IPS DF 4.7 (cell line): Measurements from ENCODE around the gene IFNLR1.

Experiments
- DNase-seq: peaks from one replicate; pipeline ENCODE4 v3.0.0-alpha.2; 2013; ENCODE audit warnings: low spot score; ENCODE audit errors: extremely low read depth

The IFNLR1 gene

GRCh38 chr1:24105368-24106160 is 81.5 kb downstream of the IFNLR1 start:
- no peak for DNase-seq

- DNase-seq: no peak
Measured at GRCh38 chr1:24104854-24105253, 82.2 kb downstream of the IFNLR1 start.
